ENCODE measurements around the gene TBC1D1.

TBC1D1 gene

GRCh38 chr4:37928426-37929416 lies 37.8 kb downstream of the TBC1D1 start:
- ATAC-seq = peak; percentile 77
- H3K4me1 Mint-ChIP-seq = peaks cover 29% of the 10 kb centered on the region
- H3K36me3 Mint-ChIP-seq = no peaks in the 10 kb centered on the region
- H3K4me3 Mint-ChIP-seq = peak overlapping the region; percentile 3
- no peaks in the 10 kb centered on the region for H3K9me3 Mint-ChIP-seq
- H3K27ac Mint-ChIP-seq = peak overlapping the region; percentile 38
- DNase-seq (ENCODE audit: low spot score in 2 of 2) = no peak

GRCh38 chr4:37934096-37934495 lies 43.2 kb downstream of the TBC1D1 start:
- no peak overlapping the region for H3K4me3 Mint-ChIP-seq
- DNase-seq (ENCODE audit: low spot score in 2 of 2) (no peak), ATAC-seq (no peak)
- no peaks in the 10 kb centered on the region for H3K36me3 Mint-ChIP-seq
- no peaks in the 10 kb centered on the region for H3K9me3 Mint-ChIP-seq
- no peak overlapping the region for H3K27ac Mint-ChIP-seq
- H3K4me1 Mint-ChIP-seq = peaks cover 21% of the 10 kb centered on the region

- no peak overlapping the region for H3K4me3 Mint-ChIP-seq
- H3K4me1 Mint-ChIP-seq = peaks cover 15% of the 10 kb centered on the region
- ATAC-seq (no peak), DNase-seq (ENCODE audit: low spot score in 2 of 2) (no peak)
- H3K36me3 Mint-ChIP-seq = no peaks in the 10 kb centered on the region
- no peak overlapping the region for H3K27ac Mint-ChIP-seq
- no peaks in the 10 kb centered on the region for H3K9me3 Mint-ChIP-seq
These were observed 43.7 kb downstream of the TBC1D1 start for GRCh38 chr4:37934609-37935008.

- no peak overlapping the region for H3K4me3 Mint-ChIP-seq
- no peaks in the 10 kb centered on the region for H3K9me3 Mint-ChIP-seq
- H3K4me1 Mint-ChIP-seq = peaks cover 11% of the 10 kb centered on the region
- ATAC-seq = no peak
- no peak overlapping the region for H3K27ac Mint-ChIP-seq
- H3K36me3 Mint-ChIP-seq = no peaks in the 10 kb centered on the region
- no peak for DNase-seq (ENCODE audit: low spot score in 2 of 2)
These were observed 44.1 kb downstream of the TBC1D1 start for GRCh38 chr4:37935026-37935425.

GRCh38 chr4:37936889-37937498 lies 46.1 kb downstream of the TBC1D1 start:
- Mint-ChIP-seq H3K4me3 (no peak overlapping the region), H3K4me1 (peaks cover 25% of the 10 kb centered on the region), H3K36me3 (no peaks in the 10 kb centered on the region), H3K27ac (no peak overlapping the region), H3K9me3 (peaks cover 2% of the 10 kb centered on the region)
- DNase-seq (ENCODE audit: low spot score in 2 of 2) (no peak), ATAC-seq (no peak)

- H3K4me1 Mint-ChIP-seq = peaks cover 29% of the 10 kb centered on the region
- H3K27ac Mint-ChIP-seq = no peak overlapping the region
- H3K4me3 Mint-ChIP-seq = no peak overlapping the region
- H3K9me3 Mint-ChIP-seq = peaks cover 2% of the 10 kb centered on the region
- H3K36me3 Mint-ChIP-seq = no peaks in the 10 kb centered on the region
- DNase-seq (ENCODE audit: low spot score in 2 of 2) (no peak), ATAC-seq (no peak)
These were observed 47.3 kb downstream of the TBC1D1 start for GRCh38 chr4:37938208-37938607.

- no peaks in the 10 kb centered on the region for H3K36me3 Mint-ChIP-seq
- peaks cover 37% of the 10 kb centered on the region for H3K4me1 Mint-ChIP-seq
- no peak overlapping the region for H3K27ac Mint-ChIP-seq
- ATAC-seq (no peak), DNase-seq (ENCODE audit: low spot score in 2 of 2) (no peak)
- no peaks in the 10 kb centered on the region for H3K9me3 Mint-ChIP-seq
- no peak overlapping the region for H3K4me3 Mint-ChIP-seq
These were observed 55.8 kb downstream of the TBC1D1 start for GRCh38 chr4:37946503-37947179.

- Mint-ChIP-seq H3K27ac (no peak overlapping the region), H3K4me3 (no peak overlapping the region), H3K36me3 (peaks cover 7% of the 10 kb centered on the region), H3K4me1 (peaks cover 26% of the 10 kb centered on the region), H3K9me3 (no peaks in the 10 kb centered on the region)
- peak; percentile 60 for ATAC-seq
- no peak for DNase-seq (ENCODE audit: low spot score in 2 of 2)
These were observed 57.7 kb downstream of the TBC1D1 start for GRCh38 chr4:37948542-37948941.

GRCh38 chr4:37949636-37950426 lies 58.9 kb downstream of the TBC1D1 start:
- Mint-ChIP-seq H3K36me3 (peaks cover 7% of the 10 kb centered on the region), H3K4me3 (no peak overlapping the region), H3K27ac (no peak overlapping the region), H3K9me3 (no peaks in the 10 kb centered on the region), H3K4me1 (peaks cover 25% of the 10 kb centered on the region)
- ATAC-seq (no peak), DNase-seq (ENCODE audit: low spot score in 2 of 2) (no peak)

GRCh38 chr4:37951461-37952352 lies 60.8 kb downstream of the TBC1D1 start:
- Mint-ChIP-seq H3K36me3 (peaks cover 7% of the 10 kb centered on the region), H3K4me1 (peaks cover 15% of the 10 kb centered on the region), H3K9me3 (no peaks in the 10 kb centered on the region), H3K27ac (no peak overlapping the region), H3K4me3 (no peak overlapping the region)
- DNase-seq (ENCODE audit: low spot score in 2 of 2) = no peak
- ATAC-seq = no peak

- no peak for ATAC-seq
- Mint-ChIP-seq H3K9me3 (no peaks in the 10 kb centered on the region), H3K4me1 (peaks cover 8% of the 10 kb centered on the region), H3K27ac (no peak overlapping the region), H3K36me3 (peaks cover 7% of the 10 kb centered on the region), H3K4me3 (no peak overlapping the region)
- DNase-seq (ENCODE audit: low spot score in 2 of 2) = no peak
These were observed 62.3 kb downstream of the TBC1D1 start for GRCh38 chr4:37953156-37953555.

- H3K9me3 Mint-ChIP-seq = no peaks in the 10 kb centered on the region
- peaks cover 2% of the 10 kb centered on the region for H3K4me1 Mint-ChIP-seq
- H3K36me3 Mint-ChIP-seq = peaks cover 7% of the 10 kb centered on the region
- H3K4me3 Mint-ChIP-seq = no peak overlapping the region
- ATAC-seq = no peak
- no peak for DNase-seq (ENCODE audit: low spot score in 2 of 2)
- H3K27ac Mint-ChIP-seq = no peak overlapping the region
These were observed 62.9 kb downstream of the TBC1D1 start for GRCh38 chr4:37953620-37954293.

- Mint-ChIP-seq H3K4me3 (no peak overlapping the region), H3K27ac (no peak overlapping the region), H3K36me3 (peaks cover 6% of the 10 kb centered on the region), H3K9me3 (no peaks in the 10 kb centered on the region), H3K4me1 (no peaks in the 10 kb centered on the region)
- ATAC-seq (no peak), DNase-seq (ENCODE audit: low spot score in 2 of 2) (no peak)
These were observed 66.1 kb downstream of the TBC1D1 start for GRCh38 chr4:37956941-37957340.

- Mint-ChIP-seq H3K9me3 (no peaks in the 10 kb centered on the region), H3K27ac (no peak overlapping the region), H3K36me3 (no peaks in the 10 kb centered on the region), H3K4me3 (no peak overlapping the region), H3K4me1 (peaks cover 4% of the 10 kb centered on the region)
- ATAC-seq = no peak
- no peak for DNase-seq (ENCODE audit: low spot score in 2 of 2)
These were observed 68.0 kb downstream of the TBC1D1 start for GRCh38 chr4:37958932-37959331.

Measured in stimulated activated effector memory CD8-positive, alpha-beta T cell treated with anti-CD3 and anti-CD28 coated beads, Interleukin-12 subunit alpha, Interleukin-12 subunit beta, amount 100 ng/mL, for 72 hours (primary cell).